NCI-H345 treated with DMSO at 0.1 percent for 48 hours (cell line): Measurements from ENCODE around the gene CCDC148.

Source experiments
- DNase-seq: peaks from one replicate; lab custom pipeline; 2025; ENCODE audit not compliant: unreplicated experiment; lab: John Stamatoyannopoulos, UW

CCDC148 gene

DNA sequence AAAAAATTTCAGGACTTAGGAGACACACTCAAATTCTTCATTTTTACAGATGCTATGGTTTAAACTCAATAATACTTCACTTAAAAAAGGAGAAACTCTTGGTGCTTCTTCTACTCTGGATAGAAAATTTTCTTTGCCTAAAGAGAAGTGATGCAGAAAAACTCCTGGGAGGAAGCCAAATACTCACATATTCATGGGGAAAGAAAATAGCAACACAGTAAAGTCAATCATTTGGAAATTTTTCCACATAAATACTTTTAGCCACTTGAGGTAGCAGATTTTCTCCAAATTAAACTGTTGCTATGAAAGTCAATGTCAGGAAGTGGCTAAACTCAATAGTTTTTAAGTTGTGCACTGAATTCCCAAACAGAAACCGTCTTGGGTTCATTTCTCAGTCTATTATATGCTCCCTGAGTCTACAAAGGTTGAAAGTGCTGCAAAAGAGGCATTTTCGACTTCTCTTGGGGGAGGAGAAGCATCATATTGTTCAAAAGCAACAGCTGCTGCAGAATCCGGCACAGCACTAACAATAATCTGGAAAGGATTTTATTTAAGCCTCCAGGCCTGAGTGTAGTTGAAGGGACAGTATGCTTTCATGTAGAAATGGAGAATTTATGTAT lies 273.8 kb downstream of the CCDC148 start:
- DNase-seq, result no peak

DNA sequence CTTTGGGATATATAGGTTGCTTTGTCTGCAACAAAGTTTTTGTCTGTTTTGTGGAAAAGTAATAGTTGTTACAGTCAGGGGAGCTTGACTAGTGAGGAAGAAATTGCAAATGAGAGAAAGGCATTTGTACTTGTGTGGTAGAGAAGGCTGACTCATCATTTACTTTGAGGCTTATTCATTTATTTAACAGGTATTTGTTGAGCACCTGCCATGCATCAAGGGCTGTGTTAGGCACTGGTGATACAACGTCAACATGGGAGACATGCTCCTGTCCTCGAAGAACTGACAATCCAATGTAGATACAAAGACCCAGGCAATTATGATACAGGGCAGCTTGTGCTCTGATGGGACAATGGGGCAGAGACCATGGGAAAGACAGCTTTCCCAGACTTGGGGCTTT lies 275.4 kb downstream of the CCDC148 start:
- DNase-seq, result no peak

DNA sequence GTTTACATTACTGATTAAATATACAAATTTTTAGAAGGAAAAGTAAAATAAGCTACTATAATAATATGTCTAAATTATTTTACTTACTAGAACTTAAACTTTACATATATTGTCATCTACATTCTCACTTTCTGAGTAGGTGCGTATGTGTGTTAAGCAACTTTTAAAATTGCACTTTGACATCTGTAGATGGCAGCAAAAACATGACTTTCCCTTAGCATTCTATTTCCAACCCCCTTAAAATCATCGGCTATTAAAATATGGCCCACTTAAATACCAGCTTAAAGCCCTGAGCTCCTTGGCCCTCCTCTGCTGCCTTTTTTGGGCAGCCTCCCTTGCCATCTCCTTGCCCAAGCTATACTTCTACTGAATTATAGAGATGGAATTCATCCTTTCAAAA lies 276.9 kb downstream of the CCDC148 start:
- DNase-seq, result no peak

GRCh38 chr2:158178646-158179045 lies 277.9 kb downstream of the CCDC148 start:
- DNase-seq, result no peak

DNA sequence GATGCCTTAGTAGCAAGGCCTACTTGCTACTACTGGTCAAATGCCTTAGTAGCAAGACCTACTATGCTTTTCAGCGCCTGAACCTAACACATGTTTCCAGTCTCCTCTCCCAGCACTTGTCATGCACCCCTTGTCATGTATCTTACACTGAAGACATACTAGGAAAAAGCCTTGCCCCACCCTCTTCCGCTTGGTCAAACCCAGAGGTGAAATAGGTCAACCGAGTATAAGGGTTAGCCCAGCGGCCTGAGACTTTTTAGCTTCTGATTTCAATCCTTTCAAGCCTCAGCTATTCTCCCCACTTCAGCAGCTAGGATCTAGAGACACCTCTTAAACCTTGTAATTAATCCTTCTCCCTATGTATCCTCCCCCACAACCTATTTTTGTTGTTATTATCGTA lies 281.6 kb downstream of the CCDC148 start:
- DNase-seq, result no peak

GRCh38 chr2:158174495-158174894 lies 282.1 kb downstream of the CCDC148 start:
- no peak for DNase-seq

DNA sequence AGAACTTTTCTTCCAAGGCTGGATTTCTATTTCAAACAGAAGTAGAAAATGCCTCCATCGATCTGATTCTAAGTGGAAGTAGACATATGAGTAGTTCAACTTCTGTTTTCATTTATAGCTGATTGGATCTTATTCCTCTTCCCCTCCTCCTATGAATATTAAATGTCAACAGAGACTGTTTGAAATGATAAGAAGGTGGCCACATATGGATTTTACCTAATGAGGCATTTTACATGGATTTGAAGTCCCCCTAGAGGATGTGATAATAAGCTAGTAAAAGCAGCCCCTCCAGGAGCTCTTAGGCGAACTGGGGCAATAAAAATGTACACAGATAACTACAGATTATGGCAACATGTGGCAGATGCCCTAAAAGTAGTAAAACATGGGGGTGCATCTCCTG lies 283.8 kb downstream of the CCDC148 start:
- no peak for DNase-seq

- DNase-seq, result no peak
These were observed 302.0 kb downstream of the CCDC148 start for GRCh38 chr2:158154596-158154995.

GRCh38 chr2:158153270-158154015 lies 303.1 kb downstream of the CCDC148 start:
- no peak for DNase-seq

GRCh38 chr2:158144914-158145625 lies 311.5 kb downstream of the CCDC148 start:
- DNase-seq, result no peak

GRCh38 chr2:158143703-158144360 lies 312.7 kb downstream of the CCDC148 start:
- no peak for DNase-seq

GRCh38 chr2:158142568-158143332 lies 313.8 kb downstream of the CCDC148 start:
- DNase-seq, result no peak

- DNase-seq, result no peak
These were observed 314.4 kb downstream of the CCDC148 start for GRCh38 chr2:158142165-158142564.

DNA sequence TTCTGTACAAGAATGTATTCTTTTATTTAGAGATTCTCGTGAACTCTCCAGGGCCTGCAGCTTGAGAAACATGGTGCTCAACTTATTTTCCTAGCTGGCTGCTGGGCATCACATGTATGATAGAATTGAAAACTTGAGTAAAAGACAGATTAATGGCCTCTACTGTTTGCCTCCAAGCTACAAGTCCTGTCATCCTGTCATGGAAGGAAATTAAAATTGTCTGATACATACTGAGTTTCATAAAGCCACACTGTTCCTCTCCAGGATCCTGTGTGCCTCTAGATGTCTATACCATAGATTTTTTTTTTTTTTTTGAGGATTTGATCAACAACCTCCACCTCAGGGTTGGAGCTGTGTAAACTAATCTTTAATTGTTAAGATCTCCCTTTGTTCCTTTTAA lies 316.4 kb downstream of the CCDC148 start:
- DNase-seq, result no peak

- no peak for DNase-seq
These were observed 318.3 kb downstream of the CCDC148 start for GRCh38 chr2:158138255-158138654.

DNA sequence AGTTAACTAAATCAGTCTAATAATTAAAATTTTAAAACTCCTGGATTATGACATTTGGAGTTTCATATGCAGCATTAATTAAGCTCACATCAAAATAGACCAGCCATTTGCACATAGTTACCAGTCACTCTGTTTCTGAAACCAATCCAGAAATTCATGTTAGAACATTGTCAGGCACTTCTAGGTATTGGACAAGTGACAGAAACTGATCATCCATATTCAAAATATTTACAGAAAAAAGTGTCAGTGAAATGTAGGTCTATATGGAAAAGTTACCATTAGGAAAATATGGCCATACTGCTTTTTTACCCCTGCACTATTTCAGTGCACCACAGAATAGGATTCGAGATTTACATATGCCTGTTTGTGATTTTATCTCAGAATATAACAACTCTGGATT lies 321.5 kb downstream of the CCDC148 start:
- DNase-seq, result no peak

DNA sequence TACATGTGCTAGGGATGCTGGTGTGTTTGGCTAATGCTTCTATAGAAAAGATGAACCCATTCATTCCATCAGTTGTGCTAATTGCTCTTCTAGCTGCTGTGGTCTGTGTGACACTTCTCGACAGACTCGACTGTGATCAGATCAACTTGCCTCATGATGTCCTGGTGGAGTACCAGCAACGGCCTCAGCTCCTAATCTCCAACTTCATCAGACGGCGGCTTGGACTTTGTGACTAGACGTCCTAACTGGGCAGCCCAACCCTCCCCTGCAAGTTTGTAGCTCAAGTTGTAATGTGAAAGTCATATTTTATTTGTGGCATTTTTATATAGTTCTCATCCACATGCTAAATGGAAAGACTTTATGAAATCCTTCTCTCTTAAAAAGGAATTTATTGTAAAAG lies 321.9 kb downstream of the CCDC148 start:
- no peak for DNase-seq

- no peak for DNase-seq
These were observed 322.5 kb downstream of the CCDC148 start for GRCh38 chr2:158134055-158134454.

DNA sequence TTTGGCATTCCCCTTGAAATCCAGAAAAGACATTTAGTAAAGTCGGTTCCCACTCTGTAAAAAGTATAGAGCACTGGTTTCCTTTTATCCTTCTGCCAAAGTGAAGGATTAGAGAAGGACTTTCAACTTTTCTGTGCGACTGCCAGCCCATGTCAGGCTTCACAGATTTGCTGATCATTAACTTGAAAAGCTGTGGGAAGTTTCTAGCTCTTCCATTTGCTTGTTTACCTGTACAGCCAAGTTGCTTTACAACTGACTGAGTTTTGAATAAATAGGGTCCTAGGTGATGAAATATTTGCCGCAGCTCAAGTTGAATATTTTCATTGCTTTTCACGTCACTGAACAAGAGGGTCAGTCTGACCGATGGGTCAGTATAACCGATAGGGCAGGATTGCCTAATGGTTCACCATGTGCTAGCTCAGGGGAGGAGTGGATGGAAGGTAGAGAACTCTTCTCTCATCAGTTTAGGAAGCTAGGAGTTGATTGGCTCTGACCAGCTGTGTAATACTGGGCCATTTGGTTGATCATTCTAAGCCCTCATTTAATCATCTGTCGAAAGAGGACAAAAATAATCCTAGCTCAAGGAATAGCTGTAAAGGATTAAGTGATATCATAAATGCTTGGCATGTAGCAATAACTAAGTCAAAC lies 324.5 kb downstream of the CCDC148 start:
- no peak for DNase-seq

DNA sequence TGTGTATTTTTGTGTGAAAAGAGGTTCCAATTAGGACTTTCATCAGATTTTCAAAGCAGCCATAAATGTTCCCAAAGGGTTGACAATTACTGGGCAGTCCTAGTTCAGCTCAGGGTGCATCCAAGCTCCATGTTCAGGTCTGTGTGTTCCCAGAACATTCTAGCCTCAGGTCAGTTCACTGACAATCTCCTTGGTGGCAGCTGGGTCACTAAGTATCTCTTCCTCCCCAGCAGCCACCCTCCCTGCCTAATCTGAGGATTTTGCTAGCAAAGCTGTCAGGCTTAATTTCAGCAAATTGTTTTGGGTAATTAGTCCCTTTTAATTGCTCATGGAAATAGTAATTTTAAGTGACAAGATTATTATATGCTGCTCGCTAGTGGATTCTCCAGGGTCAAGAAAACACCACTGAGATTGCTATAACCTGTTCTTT lies 325.1 kb downstream of the CCDC148 start:
- no peak for DNase-seq
